WTC11 (cell line): ENCODE measurements around the gene SLC2A10.

ENCODE experiments used
- CTCF ChIP-seq: fragments of 200-600 bp; IDR thresholded peaks from 2 replicates; pipeline ENCODE4 v1.8.0; 2022; ENCODE audit warnings: antibody characterized with exemption
- IRF1 ChIP-seq: sonication (generic); formaldehyde crosslinking; IDR thresholded peaks from 2 replicates; pipeline ENCODE4 v1.8.0; 2023; ENCODE audit warnings: missing genetic modification reagents
- MAX ChIP-seq: sonication (generic); formaldehyde crosslinking; IDR thresholded peaks from 2 replicates; pipeline ENCODE4 v1.8.0; 2022; ENCODE audit warnings: mild to moderate bottlenecking, missing genetic modification reagents
- NR3C1 ChIP-seq: sonication (generic); formaldehyde crosslinking; conservative IDR thresholded peaks from 2 replicates; pipeline ENCODE4 v1.8.1; 2023; ENCODE audit warnings: low read depth, mild to moderate bottlenecking, missing genetic modification reagents
- TCF7 ChIP-seq: sonication (generic); formaldehyde crosslinking; IDR thresholded peaks from 2 replicates; pipeline ENCODE4 v1.8.0; 2022; ENCODE audit warnings: mild to moderate bottlenecking, low read depth, missing genetic modification reagents, moderate library complexity

GRCh38 chr20:46709055-46709458 lies 392 bp upstream of the SLC2A10 start:
- TF ChIP-seq CTCF (no peak), NR3C1 (CRISPR knock-in tag) (no peak), TCF7 (no peak), IRF1 (no peak), MAX (CRISPR knock-in tag) (no peak)
